Stimulated activated memory B cell treated with anti-CD40 and anti-IgM and Interleukin-4, amounts not matched to agents 10 μg/mL and 1 μg/mL and 100 μg/mL, for 72 hours (primary cell): ENCODE measurements around the gene IFITM5.
"Not testable (repeated sequence)": the region's sequence is repeated elsewhere in the genome, so short reads cannot be mapped to it uniquely, and the experiment has no call there.

Source experiments
- ATAC-seq: fragments of 150-1000 bp; cut with Tn5 transposase; 2 replicates; pipeline ENCODE4 v1.10.0; 2021
- H3K27ac Mint-ChIP-seq: one replicate; pipeline ENCODE4 v1.8.0; 2022; ENCODE audit warnings: mild to moderate bottlenecking, mixed read lengths
- H3K27me3 Mint-ChIP-seq: one replicate; pipeline ENCODE4 v1.8.0; 2022; ENCODE audit warnings: mixed read lengths
- H3K36me3 Mint-ChIP-seq: one replicate; pipeline ENCODE4 v1.8.0; 2022; ENCODE audit warnings: mixed read lengths
- H3K4me1 Mint-ChIP-seq: one replicate; pipeline ENCODE4 v1.8.0; 2022; ENCODE audit warnings: mixed read lengths
- H3K4me3 Mint-ChIP-seq: one replicate; pipeline ENCODE4 v1.8.0; 2022; ENCODE audit warnings: mild to moderate bottlenecking, moderate library complexity, mixed read lengths
- H3K9me3 Mint-ChIP-seq: one replicate; pipeline ENCODE4 v1.8.0; 2022; ENCODE audit warnings: mixed read lengths

Gene IFITM5

GRCh38 chr11:307766-308708, 8.7 kb upstream of the IFITM5 start, which contains the start of gene IFITM2:
IFITM2 (plus strand) TSS chr11:307816; CDS start chr11:308193, 377 bp downstream.
- ATAC-seq = peak; percentile 64

GRCh38 chr11:306645-307371, 7.5 kb upstream of the IFITM5 start:
- peak overlapping the region; percentile 99 for H3K27ac Mint-ChIP-seq

More at GRCh38 chr11:307766-308708, 8.7 kb upstream of the IFITM5 start, which contains the start of gene IFITM2:
- Mint-ChIP-seq H3K27ac (peak within 1 kb of the TSS; percentile 99), H3K4me3 (peak within 1 kb of the TSS; percentile 95), H3K4me1 (peaks cover 43% of the 10 kb centered on the region)
- not testable (repeated sequence) for H3K9me3 Mint-ChIP-seq, H3K36me3 Mint-ChIP-seq, H3K27me3 Mint-ChIP-seq

GRCh38 chr11:305844-306211, 6.5 kb upstream of the IFITM5 start:
- Mint-ChIP-seq H3K36me3 (no peaks in the 10 kb centered on the region), H3K4me1 (peaks cover 37% of the 10 kb centered on the region), H3K4me3 (no peak overlapping the region)

More at GRCh38 chr11:306645-307371, 7.5 kb upstream of the IFITM5 start:
- ATAC-seq = no peak
- Mint-ChIP-seq H3K9me3 (no peaks in the 10 kb centered on the region), H3K36me3 (no peaks in the 10 kb centered on the region), H3K4me3 (peak overlapping the region; percentile 26), H3K27me3 (no peaks in the 10 kb centered on the region), H3K4me1 (peaks cover 40% of the 10 kb centered on the region)

GRCh38 chr11:304915-305843, 5.9 kb upstream of the IFITM5 start:
- Mint-ChIP-seq H3K27ac (no peak overlapping the region), H3K4me1 (peaks cover 37% of the 10 kb centered on the region)
- ATAC-seq = no peak

More at GRCh38 chr11:305844-306211, 6.5 kb upstream of the IFITM5 start:
- Mint-ChIP-seq H3K9me3 (no peaks in the 10 kb centered on the region), H3K27me3 (no peaks in the 10 kb centered on the region), H3K27ac (no peak overlapping the region)
- no peak for ATAC-seq

GRCh38 chr11:304061-304506, 4.8 kb upstream of the IFITM5 start:
- Mint-ChIP-seq H3K9me3 (no peaks in the 10 kb centered on the region), H3K27ac (no peak overlapping the region), H3K36me3 (no peaks in the 10 kb centered on the region), H3K4me1 (peaks cover 28% of the 10 kb centered on the region), H3K4me3 (no peak overlapping the region), H3K27me3 (no peaks in the 10 kb centered on the region)
- no peak for ATAC-seq

More at GRCh38 chr11:304915-305843, 5.9 kb upstream of the IFITM5 start:
- Mint-ChIP-seq H3K36me3 (no peaks in the 10 kb centered on the region), H3K9me3 (no peaks in the 10 kb centered on the region), H3K4me3 (no peak overlapping the region), H3K27me3 (no peaks in the 10 kb centered on the region)

GRCh38 chr11:303363-303762, 4.0 kb upstream of the IFITM5 start:
- H3K4me1 Mint-ChIP-seq = peaks cover 21% of the 10 kb centered on the region
- H3K27ac Mint-ChIP-seq = no peak overlapping the region
- no peaks in the 10 kb centered on the region for H3K27me3 Mint-ChIP-seq
- no peaks in the 10 kb centered on the region for H3K9me3 Mint-ChIP-seq
- no peaks in the 10 kb centered on the region for H3K36me3 Mint-ChIP-seq
- ATAC-seq = peak; percentile 48
- no peak overlapping the region for H3K4me3 Mint-ChIP-seq

- H3K4me3 Mint-ChIP-seq = no peak overlapping the region
- no peaks in the 10 kb centered on the region for H3K27me3 Mint-ChIP-seq
- H3K27ac Mint-ChIP-seq = no peak overlapping the region
Observed at GRCh38 chr11:299951-300735, 817 bp upstream of the IFITM5 start.

GRCh38 chr11:298406-299065, 790 bp downstream of the IFITM5 start:
- Mint-ChIP-seq H3K4me3 (no peak overlapping the region), H3K27me3 (no peaks in the 10 kb centered on the region), H3K27ac (no peak overlapping the region), H3K9me3 (no peaks in the 10 kb centered on the region), H3K36me3 (peaks cover 17% of the 10 kb centered on the region), H3K4me1 (peaks cover 16% of the 10 kb centered on the region)
- ATAC-seq = no peak

More at GRCh38 chr11:299951-300735, 817 bp upstream of the IFITM5 start:
- Mint-ChIP-seq H3K9me3 (no peaks in the 10 kb centered on the region), H3K36me3 (peaks cover under 1% of the 10 kb centered on the region), H3K4me1 (peaks cover 19% of the 10 kb centered on the region)
- ATAC-seq = no peak

- peak; percentile 42 for ATAC-seq
- Mint-ChIP-seq H3K27me3 (no peaks in the 10 kb centered on the region), H3K9me3 (no peaks in the 10 kb centered on the region), H3K36me3 (peaks cover 17% of the 10 kb centered on the region), H3K4me1 (peaks cover 8% of the 10 kb centered on the region), H3K4me3 (peak overlapping the region; percentile 12), H3K27ac (peak overlapping the region; percentile 28)
Observed at GRCh38 chr11:297586-298405, 1.5 kb downstream of the IFITM5 start.

GRCh38 chr11:297051-297585, 2.2 kb downstream of the IFITM5 start:
- no peak overlapping the region for H3K4me3 Mint-ChIP-seq
- ATAC-seq = no peak

GRCh38 chr11:296171-297050, 2.9 kb downstream of the IFITM5 start:
- Mint-ChIP-seq H3K4me3 (no peak overlapping the region), H3K36me3 (peaks cover 17% of the 10 kb centered on the region), H3K27ac (no peak overlapping the region)

More at GRCh38 chr11:297051-297585, 2.2 kb downstream of the IFITM5 start:
- Mint-ChIP-seq H3K27ac (peak overlapping the region; percentile 28), H3K9me3 (no peaks in the 10 kb centered on the region), H3K4me1 (peaks cover 4% of the 10 kb centered on the region), H3K36me3 (peaks cover 17% of the 10 kb centered on the region), H3K27me3 (no peaks in the 10 kb centered on the region)

More at GRCh38 chr11:296171-297050, 2.9 kb downstream of the IFITM5 start:
- no peak for ATAC-seq
- Mint-ChIP-seq H3K27me3 (no peaks in the 10 kb centered on the region), H3K9me3 (no peaks in the 10 kb centered on the region), H3K4me1 (peaks cover 4% of the 10 kb centered on the region)
